HG03196 (cell line): ENCODE results near the gene WDR41.
"Not testable (repeated sequence)": the region's sequence is repeated elsewhere in the genome, so short reads cannot be mapped to it uniquely, and the experiment has no call there.

ENCODE experiments used
- ATAC-seq: cut with Tn5 transposase; IDR thresholded peaks from one replicate; pipeline ENCODE4 v1.9.1; 2021; ENCODE audit not compliant: unreplicated experiment

Gene WDR41

DNA sequence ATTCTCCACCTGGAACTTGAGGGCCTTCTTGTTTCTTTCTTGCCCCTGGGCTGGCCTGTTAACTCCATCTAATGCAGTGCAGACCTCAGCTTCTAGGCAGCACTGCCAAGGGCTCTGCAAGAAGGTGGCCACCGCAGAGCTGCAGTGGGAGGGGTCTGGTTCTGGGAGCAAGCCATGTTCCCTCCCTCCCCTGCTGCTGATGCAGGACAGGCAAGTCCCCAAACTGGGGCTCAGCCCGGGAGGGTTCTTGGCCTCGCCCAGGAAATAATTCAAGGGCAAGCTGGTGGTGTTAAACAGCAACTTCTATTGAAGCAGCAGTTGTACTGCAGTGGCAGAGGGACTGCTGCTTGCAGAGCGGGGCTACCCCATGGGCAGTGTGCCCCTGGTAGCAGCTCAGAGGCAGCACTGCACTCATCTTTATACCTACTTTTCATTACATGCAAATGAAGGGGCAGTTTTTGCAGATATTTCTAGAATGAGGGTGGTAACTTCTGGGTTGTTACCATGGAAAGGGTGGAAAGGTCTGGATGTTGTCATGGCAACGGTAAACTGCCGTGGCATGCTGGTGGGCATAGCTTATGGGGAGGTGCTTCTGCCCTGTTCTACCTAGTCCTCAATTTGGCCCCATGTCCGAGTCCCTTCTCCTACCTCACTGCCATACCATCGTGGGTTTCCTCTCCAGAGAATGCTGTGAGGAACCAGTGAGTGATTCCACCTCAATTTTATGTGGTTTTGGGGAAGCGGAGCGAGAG lies 82.1 kb downstream of the WDR41 start:
- no peak for ATAC-seq

DNA sequence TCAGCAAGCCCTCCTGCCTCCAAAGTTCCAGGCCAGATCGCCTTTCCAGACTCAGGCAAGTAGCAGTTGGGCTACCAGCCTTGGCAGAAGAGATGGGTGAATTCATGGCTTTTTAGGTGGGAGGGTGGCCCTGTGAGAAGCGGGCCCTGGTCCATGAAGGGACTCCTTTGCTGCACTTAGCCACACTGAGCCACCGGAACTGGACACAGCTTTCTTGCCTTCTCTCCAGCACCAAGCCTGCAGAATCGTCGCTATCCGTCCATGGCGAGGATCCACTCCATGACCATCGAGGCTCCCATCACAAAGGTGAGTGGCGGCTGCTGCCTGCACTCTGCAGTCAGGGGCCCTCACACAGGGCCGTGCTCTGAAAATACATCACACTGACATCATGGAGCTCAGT lies 85.0 kb downstream of the WDR41 start:
- no peak for ATAC-seq

DNA sequence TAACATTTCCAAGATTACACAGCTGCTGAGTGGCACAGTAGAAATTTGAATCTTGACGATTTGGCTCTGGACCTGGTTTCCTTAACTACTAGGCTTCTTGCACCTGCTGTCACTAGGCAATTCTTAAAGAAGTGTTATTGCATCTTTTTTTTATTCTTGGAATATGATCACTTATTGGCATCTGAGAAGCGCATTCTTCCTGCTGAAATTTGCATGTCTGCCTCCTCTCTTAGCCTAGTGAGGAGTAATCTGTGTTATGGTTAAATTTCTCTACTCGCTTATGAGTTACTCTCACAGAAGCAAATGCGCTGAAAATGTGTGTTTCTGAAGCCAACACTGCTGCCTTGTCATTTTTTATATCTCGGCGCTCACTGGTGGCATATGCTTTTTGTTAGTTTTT lies 89.3 kb downstream of the WDR41 start:
- ATAC-seq, result no peak

DNA sequence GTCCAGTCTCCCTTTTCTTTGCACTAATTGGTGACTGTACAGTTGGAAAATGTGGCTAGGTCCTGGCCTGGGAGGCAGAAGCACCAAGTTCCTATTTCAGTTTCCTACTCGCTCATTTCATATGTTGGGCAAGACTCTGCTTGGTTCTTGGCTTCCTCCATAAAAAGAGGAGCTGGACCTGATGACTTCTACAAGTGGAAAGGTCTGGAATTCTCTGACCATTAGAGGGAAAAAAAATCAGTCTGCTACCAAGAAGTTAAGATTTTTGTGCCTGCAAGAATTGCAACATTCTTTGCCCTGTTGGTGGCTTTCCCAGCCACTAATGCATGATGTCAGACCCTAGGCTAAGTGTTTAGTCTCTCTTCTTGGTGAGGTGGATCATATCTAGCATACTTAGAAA lies 91.5 kb downstream of the WDR41 start:
- ATAC-seq, result no peak

DNA sequence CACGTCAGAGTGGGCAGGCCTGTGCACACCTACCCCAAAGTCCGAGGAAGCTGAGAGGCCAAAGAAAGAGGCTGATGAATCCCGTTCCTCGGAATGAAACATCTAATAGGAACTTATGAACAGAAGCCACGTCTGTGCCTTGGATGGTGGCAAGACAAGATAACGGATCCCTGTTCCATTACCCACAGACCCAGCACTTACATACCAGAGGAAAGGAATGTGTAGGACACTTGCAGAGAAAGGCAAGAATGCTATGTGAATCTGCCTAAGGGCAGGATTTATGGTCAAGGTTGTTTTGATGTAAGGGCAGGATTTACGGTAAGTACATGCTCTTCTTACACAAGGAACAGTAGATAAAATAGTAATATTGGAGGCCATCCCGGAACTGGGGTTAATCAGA lies 93.2 kb downstream of the WDR41 start:
- ATAC-seq, result no peak

DNA sequence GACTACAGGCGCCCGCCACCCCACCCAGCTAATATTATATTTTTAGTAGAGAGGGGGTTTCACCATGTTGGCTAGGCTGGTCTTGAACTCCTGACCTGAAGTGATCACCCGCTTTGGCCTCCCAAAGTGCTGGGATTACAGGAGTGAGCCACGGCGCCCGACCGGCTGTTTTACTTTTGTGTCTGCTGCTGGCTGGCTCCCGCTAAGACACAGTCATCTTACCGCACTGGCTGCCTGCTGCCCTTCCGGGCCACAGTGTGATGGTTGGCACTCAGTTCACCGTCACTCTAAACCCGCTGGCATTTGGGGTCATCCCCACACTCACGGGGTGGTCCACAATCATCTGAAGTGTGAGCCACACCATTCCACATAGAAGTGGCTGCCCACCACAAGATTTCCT lies 93.7 kb downstream of the WDR41 start:
- no peak for ATAC-seq

DNA sequence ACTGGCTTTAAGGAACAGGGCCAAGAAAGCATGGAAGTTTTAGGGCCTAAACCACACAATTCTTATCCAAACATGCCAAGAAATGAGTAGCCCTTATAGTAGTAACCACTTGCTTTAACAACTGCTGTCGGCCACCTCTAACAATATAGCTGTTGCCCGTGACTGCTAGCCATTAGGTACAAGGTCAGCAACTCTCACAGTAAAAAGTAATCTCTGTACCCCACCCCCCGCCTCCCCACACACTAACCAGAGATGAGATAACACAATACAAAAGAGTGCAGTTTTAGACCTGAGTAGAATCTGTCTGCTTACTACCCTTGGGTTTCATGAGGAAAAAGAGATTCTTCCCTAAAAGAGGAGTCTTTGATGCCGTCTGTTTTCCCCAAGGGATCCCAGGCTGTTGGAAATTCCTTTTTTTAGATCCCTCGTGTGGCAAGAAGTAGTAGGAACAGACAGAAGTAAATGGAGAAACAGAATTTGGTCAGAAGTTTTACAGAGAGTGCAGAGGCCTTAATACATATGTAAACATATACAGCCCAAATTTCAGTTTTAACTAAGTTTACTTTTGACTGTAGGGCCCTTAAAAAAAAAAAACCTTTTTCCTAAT lies 94.3 kb downstream of the WDR41 start:
- ATAC-seq, result no peak

DNA sequence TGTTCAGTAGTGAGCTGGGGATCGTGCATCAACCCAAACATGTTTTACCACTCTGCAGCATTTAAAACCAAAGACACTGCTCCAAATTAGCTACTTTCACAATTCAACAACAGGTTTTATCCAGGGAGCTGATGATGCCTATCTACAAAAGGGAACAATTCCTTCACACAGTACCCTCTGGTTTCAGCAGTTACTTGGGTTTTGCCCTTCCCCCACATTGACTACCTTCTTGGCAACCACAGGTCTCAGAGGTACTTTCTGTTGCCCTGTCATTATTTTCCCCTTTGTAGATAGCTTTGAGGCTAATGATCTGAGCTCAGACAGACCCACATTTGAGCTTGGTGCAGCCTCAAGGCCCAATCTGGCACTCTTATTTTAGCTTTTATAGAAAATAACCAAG lies 96.1 kb downstream of the WDR41 start:
- ATAC-seq, result no peak

DNA sequence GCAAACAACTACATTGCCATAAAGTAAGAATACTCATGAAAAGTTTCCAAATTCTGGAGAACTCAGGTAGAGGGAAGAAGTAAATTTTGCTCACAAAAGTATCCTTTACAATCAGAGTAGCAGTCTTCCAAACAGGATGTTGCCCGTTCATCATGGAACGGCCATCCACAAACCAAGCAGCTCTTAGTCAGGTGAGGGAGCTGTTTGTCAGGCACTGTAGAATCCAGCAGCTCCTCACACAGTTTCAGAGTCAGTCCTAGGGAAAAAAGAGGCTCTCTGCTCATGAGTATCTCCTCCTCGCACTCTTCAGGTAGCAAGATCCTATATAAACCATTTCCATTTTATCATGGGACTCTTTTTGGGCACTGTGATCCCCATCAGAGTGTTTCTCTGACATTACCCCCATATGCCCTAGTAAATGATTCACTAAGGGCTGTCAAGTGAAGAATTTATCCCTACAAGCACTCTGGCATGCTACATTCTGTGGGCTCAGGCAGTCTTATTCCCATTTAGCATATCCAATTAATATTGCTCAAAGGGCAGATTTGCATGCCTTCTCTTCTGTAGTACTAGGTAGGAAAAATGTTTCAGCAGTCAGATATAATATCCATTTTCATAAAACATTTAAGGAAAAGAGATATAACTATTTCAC lies 97.9 kb downstream of the WDR41 start:
- no peak for ATAC-seq

DNA sequence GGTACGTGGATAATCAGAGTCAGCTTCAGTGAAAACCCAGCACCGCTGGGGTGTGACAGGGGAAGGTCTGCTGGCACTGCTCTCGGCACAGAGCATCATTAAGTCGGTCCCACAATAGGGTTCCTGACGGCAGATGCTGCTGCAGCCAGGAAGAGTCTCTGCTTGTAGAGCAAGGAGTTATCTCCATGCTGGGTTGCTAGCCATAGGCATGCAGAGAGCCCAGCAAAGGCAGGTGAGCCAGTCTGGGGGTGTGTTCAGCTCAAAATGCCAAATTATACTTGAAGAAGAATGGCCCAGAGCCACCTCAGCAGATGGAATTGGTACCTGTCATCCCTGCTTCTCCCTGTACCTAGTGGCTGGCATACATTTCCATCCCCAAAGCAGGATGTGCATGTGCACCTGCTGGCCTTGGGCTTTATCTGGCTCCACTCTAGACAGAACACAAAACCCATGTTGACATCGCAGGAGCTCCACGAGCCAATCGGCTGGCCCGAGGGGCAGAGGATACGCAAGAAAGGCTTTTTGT lies 100.8 kb downstream of the WDR41 start:
- no peak for ATAC-seq

DNA sequence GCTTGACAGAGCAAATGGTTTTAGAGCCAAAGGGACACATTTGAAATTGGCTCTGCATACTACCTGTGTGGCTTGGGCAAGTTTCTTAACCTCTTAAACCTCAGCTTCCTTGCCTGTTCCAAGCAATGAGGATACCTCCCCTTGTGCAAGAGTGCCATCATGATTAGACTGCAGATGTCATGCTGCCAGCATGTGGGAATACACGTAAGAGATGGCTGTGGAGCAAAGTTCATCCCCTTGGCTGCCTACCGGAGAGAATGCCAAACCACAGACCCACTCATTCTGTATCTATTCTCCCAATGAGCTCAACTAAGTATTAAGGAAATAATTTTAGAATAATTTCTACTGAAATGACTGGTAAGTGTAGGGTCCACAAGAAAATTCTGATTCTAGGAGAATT lies 101.3 kb downstream of the WDR41 start:
- no peak for ATAC-seq

DNA sequence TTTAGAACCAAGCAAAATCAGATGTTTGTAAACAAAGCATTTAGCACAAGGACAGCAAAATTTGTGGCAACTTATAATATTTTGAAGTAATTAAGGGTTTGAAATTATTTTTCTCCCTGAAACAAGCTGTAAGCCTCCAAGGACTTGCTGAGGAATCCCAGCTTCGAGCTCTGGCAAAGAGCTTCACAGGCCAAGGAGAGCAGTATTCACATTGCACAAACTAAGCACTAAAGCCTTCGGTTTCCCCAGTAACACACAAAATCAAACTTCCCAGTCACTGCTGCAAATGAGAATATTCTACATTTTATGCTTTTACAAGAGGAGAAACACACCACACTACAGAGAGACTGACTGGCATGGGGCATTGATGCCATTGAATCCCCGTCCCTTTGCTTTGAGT lies 101.9 kb downstream of the WDR41 start:
- no peak for ATAC-seq

DNA sequence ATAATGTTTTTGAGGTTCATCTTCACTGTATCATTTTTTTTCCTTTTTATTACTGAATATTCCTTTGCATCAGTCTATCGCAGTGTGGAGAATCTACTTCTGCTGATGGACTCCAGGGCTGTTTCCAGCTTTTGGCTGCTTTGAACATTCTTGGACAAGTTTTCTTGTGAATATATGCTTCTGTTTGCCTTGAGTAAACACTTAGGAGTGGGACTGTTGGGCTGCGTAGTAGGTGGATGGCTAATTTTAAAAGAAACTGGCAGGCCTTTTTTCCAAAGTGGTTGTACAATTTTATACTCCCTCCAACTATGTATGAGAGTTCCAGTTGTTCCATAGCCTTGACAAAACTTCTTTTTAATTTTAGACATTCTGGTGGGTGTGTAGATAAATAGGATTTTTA lies 102.4 kb downstream of the WDR41 start:
- ATAC-seq, result no peak

DNA sequence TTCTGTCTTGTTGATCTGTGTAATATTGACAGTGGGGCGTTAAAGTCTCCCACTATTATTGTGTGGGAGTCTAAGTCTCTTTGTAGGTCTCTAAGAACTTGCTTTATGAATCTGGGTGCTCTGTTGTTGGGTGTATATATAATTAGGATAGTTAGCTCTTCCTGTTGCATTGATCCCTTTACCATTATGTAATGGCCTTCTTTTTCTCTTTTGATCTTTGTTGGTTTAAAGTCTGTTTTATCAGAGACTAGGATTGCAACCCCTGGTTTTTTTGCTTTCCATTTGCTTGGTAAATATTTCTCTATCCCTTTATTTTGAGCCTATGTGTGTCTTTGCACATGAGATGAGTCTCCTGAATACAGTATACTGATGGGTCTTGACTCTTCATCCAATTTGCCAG lies 105.8 kb downstream of the WDR41 start:
- ATAC-seq, result not testable (repeated sequence)

DNA sequence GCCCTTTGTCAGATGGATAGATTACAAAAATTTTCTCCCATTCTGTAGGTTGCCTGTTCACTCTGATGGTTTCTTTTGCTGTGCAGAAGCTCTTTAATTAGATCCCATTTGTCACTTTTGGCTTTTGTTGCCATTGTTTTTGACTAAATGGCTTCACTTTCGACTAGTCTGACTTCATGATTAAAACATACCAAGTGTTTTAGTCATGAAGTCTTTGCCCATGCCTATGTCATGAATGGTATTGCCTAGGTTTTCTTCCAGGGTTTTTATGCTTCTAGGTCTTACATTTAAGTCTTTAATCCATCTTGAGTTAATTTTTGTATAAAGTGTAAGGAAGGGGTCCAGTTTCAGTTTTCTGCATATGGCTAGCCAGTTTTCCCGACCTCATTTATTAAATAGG lies 108.8 kb downstream of the WDR41 start:
- ATAC-seq, result not testable (repeated sequence)
